HG03558 (cell line): ENCODE data around the gene IQSEC2.

Experiments
- ATAC-seq: cut with Tn5 transposase; IDR thresholded peaks from one replicate; pipeline ENCODE4 v1.9.1; 2021; ENCODE audit warnings: moderate number of reproducible peaks; ENCODE audit not compliant: unreplicated experiment; ENCODE audit errors: extremely low read depth

Gene IQSEC2

GRCh38 chrX:53281321-53281822, at the start of gene IQSEC2:
Gene IQSEC2, minus strand, starts transcription at chrX:53281584.
- ATAC-seq: no peak

GRCh38 chrX:53330331-53330730, 48.9 kb upstream of the IQSEC2 start:
- ATAC-seq: no peak

GRCh38 chrX:53324803-53325202, 43.4 kb upstream of the IQSEC2 start:
- no peak for ATAC-seq

GRCh38 chrX:53324085-53324484, 42.7 kb upstream of the IQSEC2 start:
- no peak for ATAC-seq

GRCh38 chrX:53323196-53323595, 41.8 kb upstream of the IQSEC2 start:
- ATAC-seq: no peak

GRCh38 chrX:53321943-53322497, 40.6 kb upstream of the IQSEC2 start:
- no peak for ATAC-seq

GRCh38 chrX:53321230-53321942, 40.0 kb upstream of the IQSEC2 start:
- ATAC-seq: no peak

GRCh38 chrX:53320543-53321229, 39.3 kb upstream of the IQSEC2 start:
- ATAC-seq: no peak

- no peak for ATAC-seq
Observed at GRCh38 chrX:53319614-53320542, 38.5 kb upstream of the IQSEC2 start.

GRCh38 chrX:53318766-53319353, 37.5 kb upstream of the IQSEC2 start:
- ATAC-seq: no peak

- ATAC-seq: no peak
Observed at GRCh38 chrX:53317365-53318069, 36.1 kb upstream of the IQSEC2 start.

- no peak for ATAC-seq
Observed at GRCh38 chrX:53316860-53317237, 35.5 kb upstream of the IQSEC2 start.

- ATAC-seq: no peak
Observed at GRCh38 chrX:53316111-53316859, 34.9 kb upstream of the IQSEC2 start.

GRCh38 chrX:53313728-53314105, 32.3 kb upstream of the IQSEC2 start:
- no peak for ATAC-seq

- no peak for ATAC-seq
Observed at GRCh38 chrX:53312946-53313727, 31.8 kb upstream of the IQSEC2 start.

- no peak for ATAC-seq
Observed at GRCh38 chrX:53309837-53310236, 28.5 kb upstream of the IQSEC2 start.

- no peak for ATAC-seq
Observed at GRCh38 chrX:53308836-53309235, 27.5 kb upstream of the IQSEC2 start.
